GM10266 (cell line): Measurements from ENCODE around the gene FGF16.
"Not testable (repeated sequence)": the region's sequence is repeated elsewhere in the genome, so short reads cannot be mapped to it uniquely, and the experiment has no call there.

Source experiments
- DNase-seq: peaks from one replicate; pipeline ENCODE4 v3.0.0; 2012; ENCODE audit errors: extremely low spot score
- CTCF ChIP-seq: IDR thresholded peaks from 2 replicates; pipeline ENCODE4 v1.5.1; 2012; ENCODE audit warnings: mild to moderate bottlenecking, low read depth; ENCODE audit not compliant: control insufficient read depth, insufficient read depth; ENCODE audit errors: missing control alignments

The FGF16 gene

GRCh38 chrX:77446908-77447652, at the start of gene FGF16:
TSS of gene FGF16 (plus strand) at chrX:77447389. CDS start at chrX:77447675, 286 bp downstream.
- no peak for TF ChIP-seq CTCF
- DNase-seq: no peak

- no peak for DNase-seq
- TF ChIP-seq CTCF: no peak
Measured at GRCh38 chrX:77398330-77398954, 48.7 kb upstream of the FGF16 start.

- no peak for TF ChIP-seq CTCF
- DNase-seq: no peak
Measured at GRCh38 chrX:77404419-77404818, 42.8 kb upstream of the FGF16 start.

- not testable (repeated sequence) for DNase-seq
Measured at GRCh38 chrX:77407821-77408220, 39.4 kb upstream of the FGF16 start.

GRCh38 chrX:77412631-77413030, 34.6 kb upstream of the FGF16 start:
- no peak for TF ChIP-seq CTCF

GRCh38 chrX:77415161-77415560, 32.0 kb upstream of the FGF16 start:
- DNase-seq: no peak
- TF ChIP-seq CTCF: peak; percentile 18

More at GRCh38 chrX:77412631-77413030, 34.6 kb upstream of the FGF16 start:
- no peak for DNase-seq

GRCh38 chrX:77415882-77416281, 31.3 kb upstream of the FGF16 start:
- no peak for TF ChIP-seq CTCF
- no peak for DNase-seq
